Neural progenitor cell (in vitro differentiated cells): ENCODE measurements around the gene PDILT. TPM values are rescaled to one million over a fixed set of nuclear protein-coding genes. Genes with fewer than 3 reads are reported as not detected.

Source experiments
- DNase-seq: peaks from one replicate; pipeline ENCODE4 v3.0.0-alpha.2; 2016; ENCODE audit warnings: low spot score
- H2AFZ ChIP-seq: fragments of 200-600 bp; sonication (generic); replicated peaks from 2 replicates; pipeline ENCODE4 v1.6.1; 2016; ENCODE audit warnings: antibody characterized with exemption
- H3F3A ChIP-seq: fragments of 200-600 bp; sonication (generic); 2 replicates; pipeline ENCODE4 v1.6.1; 2016; ENCODE audit warnings: antibody characterized with exemption, low read depth
- H3K27ac ChIP-seq: fragments of 200-600 bp; sonication (generic); 2 replicates; pipeline ENCODE4 v1.5.1; 2016; ENCODE audit warnings: mild to moderate bottlenecking
- H3K27me3 ChIP-seq: fragments of 200-600 bp; sonication (generic); 2 replicates; pipeline ENCODE4 v1.6.1; 2016; ENCODE audit warnings: mild to moderate bottlenecking, moderate library complexity
- H3K36me3 ChIP-seq: fragments of 200-600 bp; sonication (generic); 2 replicates; pipeline ENCODE4 v1.5.1; 2016
- H3K4me1 ChIP-seq: fragments of 200-600 bp; sonication (generic); 2 replicates; pipeline ENCODE4 v1.6.1; 2016; ENCODE audit warnings: mixed run types
- H3K4me2 ChIP-seq: fragments of 200-600 bp; sonication (generic); 2 replicates; pipeline ENCODE4 v1.6.1; 2016
- H3K4me3 ChIP-seq: fragments of 200-600 bp; sonication (generic); 2 replicates; pipeline ENCODE4 v1.5.1; 2016
- H3K79me2 ChIP-seq: fragments of 200-600 bp; sonication (generic); 2 replicates; pipeline ENCODE4 v1.6.1; 2016; ENCODE audit warnings: low read depth
- H3K9ac ChIP-seq: fragments of 200-600 bp; sonication (generic); 2 replicates; pipeline ENCODE4 v1.6.1; 2016
- H3K9me3 ChIP-seq: fragments of 200-600 bp; sonication (generic); 2 replicates; pipeline ENCODE4 v1.5.1; 2016; ENCODE audit warnings: low read depth
- H4K20me1 ChIP-seq: fragments of 200-600 bp; sonication (generic); 2 replicates; pipeline ENCODE4 v1.6.1; 2016; ENCODE audit warnings: low read depth
- H3K27ac Mint-ChIP-seq: 3 replicates; pipeline ENCODE4 v1.8.0; 2021; ENCODE audit warnings: mixed read lengths
- H3K27me3 Mint-ChIP-seq: 2 replicates; pipeline ENCODE4 v1.8.0; 2022; ENCODE audit warnings: low read depth, mild to moderate bottlenecking, inconsistent platforms, moderate library complexity, mixed read lengths; ENCODE audit not compliant: insufficient read depth
- H3K36me3 Mint-ChIP-seq: 3 replicates; pipeline ENCODE4 v1.8.0; 2021; ENCODE audit warnings: mixed read lengths
- H3K4me1 Mint-ChIP-seq: 3 replicates; pipeline ENCODE4 v1.8.0; 2021; ENCODE audit warnings: mixed read lengths
- H3K4me3 Mint-ChIP-seq: 3 replicates; pipeline ENCODE4 v1.8.0; 2021; ENCODE audit warnings: mild to moderate bottlenecking, moderate library complexity, mixed read lengths
- H3K9me3 Mint-ChIP-seq: 3 replicates; pipeline ENCODE4 v1.8.0; 2020; ENCODE audit warnings: mixed read lengths
- CTCF ChIP-seq: fragments of 200-600 bp; sonication (generic); IDR thresholded peaks from 2 replicates; pipeline ENCODE4 v1.5.1; 2017; ENCODE audit warnings: antibody characterized with exemption, mild to moderate bottlenecking
- EZH2 ChIP-seq: fragments of 200-600 bp; sonication (generic); IDR thresholded peaks from 2 replicates; pipeline ENCODE4 v1.6.1; 2017; ENCODE audit warnings: antibody characterized with exemption, mild to moderate bottlenecking, moderate library complexity
- EZH2phosphoT487 ChIP-seq: fragments of 200-600 bp; sonication (generic); IDR thresholded peaks from 2 replicates; pipeline ENCODE4 v1.6.1; 2017; ENCODE audit warnings: antibody characterized with exemption
- total RNA-seq: library from RNA; depleted of rRNA; stranded (reverse); fragments of >200 nt; gene quantifications from 2 replicates; pipeline ENCODE4 v1.2.3, GENCODE V29; 2015; ENCODE audit warnings: low replicate concordance

Gene PDILT
- total RNA-seq, 1 donor from 2014 or later = not detected

- Mint-ChIP-seq H3K36me3 (no peaks in the 10 kb centered on the region), H3K4me1 (peaks cover 5% of the 10 kb centered on the region), H3K27ac (no peak within 1 kb of the TSS), H3K27me3 (no peaks in the 10 kb centered on the region), H3K9me3 (no peaks in the 10 kb centered on the region), H3K4me3 (no peak within 1 kb of the TSS)
- H3K9ac ChIP-seq = no peak within 1 kb of the TSS
- H3K4me3 ChIP-seq = no peak within 1 kb of the TSS
- H3K36me3 ChIP-seq = no peaks in the 10 kb centered on the region
- H3F3A ChIP-seq = no peaks in the 10 kb centered on the region
- H3K9me3 ChIP-seq = no peaks in the 10 kb centered on the region
- H3K27ac ChIP-seq = no peak within 1 kb of the TSS
- no peaks in the 10 kb centered on the region for H3K79me2 ChIP-seq
- no peaks in the 10 kb centered on the region for H3K4me1 ChIP-seq
- H3K27me3 ChIP-seq = no peaks in the 10 kb centered on the region
- H2AFZ ChIP-seq = no peak within 1 kb of the TSS
- H4K20me1 ChIP-seq = no peaks in the 10 kb centered on the region
- no peak for TF ChIP-seq EZH2phosphoT487
- no peak for TF ChIP-seq EZH2
- TF ChIP-seq CTCF = no peak
- DNase-seq = no peak
- H3K4me2 ChIP-seq = no peak within 1 kb of the TSS
Observed at GRCh38 chr16:20409398-20410120, 5.0 kb upstream of the PDILT start, which contains the start of gene ACSM5. Gene ACSM5, plus strand, starts transcription at chr16:20409534. Its CDS starts 1,951 bp downstream, at chr16:20411485.

GRCh38 chr16:20402651-20403050 is 1.9 kb downstream of the PDILT start:
- no peak overlapping the region for H3K4me3 ChIP-seq
- no peaks in the 10 kb centered on the region for H3K9me3 Mint-ChIP-seq
- peaks cover 8% of the 10 kb centered on the region for H3K4me1 Mint-ChIP-seq
- TF ChIP-seq CTCF (no peak), EZH2phosphoT487 (no peak), EZH2 (no peak)
- no peaks in the 10 kb centered on the region for H3K79me2 ChIP-seq
- no peaks in the 10 kb centered on the region for H3K36me3 ChIP-seq
- H3K4me1 ChIP-seq = no peaks in the 10 kb centered on the region
- no peaks in the 10 kb centered on the region for H3K27me3 ChIP-seq
- H3K4me3 Mint-ChIP-seq = no peak overlapping the region
- H3K27me3 Mint-ChIP-seq = peaks cover 3% of the 10 kb centered on the region
- no peak for DNase-seq
- H3K9me3 ChIP-seq = no peaks in the 10 kb centered on the region
- H3K27ac Mint-ChIP-seq = no peak overlapping the region
- H3K27ac ChIP-seq = no peak overlapping the region
- H3F3A ChIP-seq = no peaks in the 10 kb centered on the region
- H3K36me3 Mint-ChIP-seq = no peaks in the 10 kb centered on the region
- no peak overlapping the region for H3K9ac ChIP-seq
- H3K4me2 ChIP-seq = no peak overlapping the region
- no peaks in the 10 kb centered on the region for H4K20me1 ChIP-seq
- no peak overlapping the region for H2AFZ ChIP-seq

GRCh38 chr16:20401475-20402016 is 3.0 kb downstream of the PDILT start:
- H3K36me3 Mint-ChIP-seq = no peaks in the 10 kb centered on the region
- peak overlapping the region; percentile 17 for H2AFZ ChIP-seq
- TF ChIP-seq EZH2phosphoT487 (no peak), EZH2 (no peak), CTCF (no peak)
- H4K20me1 ChIP-seq = no peaks in the 10 kb centered on the region
- H3K4me1 ChIP-seq = no peaks in the 10 kb centered on the region
- H3K4me2 ChIP-seq = no peak overlapping the region
- DNase-seq = peak; percentile 9
- H3K27me3 Mint-ChIP-seq = peaks cover 3% of the 10 kb centered on the region
- H3K4me1 Mint-ChIP-seq = peaks cover 10% of the 10 kb centered on the region
- no peaks in the 10 kb centered on the region for H3K27me3 ChIP-seq
- H3K27ac ChIP-seq = no peak overlapping the region
- H3K27ac Mint-ChIP-seq = no peak overlapping the region
- H3K9me3 ChIP-seq = no peaks in the 10 kb centered on the region
- H3K4me3 Mint-ChIP-seq = no peak overlapping the region
- no peaks in the 10 kb centered on the region for H3K36me3 ChIP-seq
- H3K9ac ChIP-seq = no peak overlapping the region
- H3K79me2 ChIP-seq = no peaks in the 10 kb centered on the region
- H3K9me3 Mint-ChIP-seq = no peaks in the 10 kb centered on the region
- no peaks in the 10 kb centered on the region for H3F3A ChIP-seq
- H3K4me3 ChIP-seq = no peak overlapping the region
